ENCODE results near the gene MYMK. TPM values are rescaled to one million over a fixed set of nuclear protein-coding genes. Genes with fewer than 3 reads are reported as not detected.

Gene MYMK
- total RNA-seq, 1 experiment from 2014 or later = not detected

DNA sequence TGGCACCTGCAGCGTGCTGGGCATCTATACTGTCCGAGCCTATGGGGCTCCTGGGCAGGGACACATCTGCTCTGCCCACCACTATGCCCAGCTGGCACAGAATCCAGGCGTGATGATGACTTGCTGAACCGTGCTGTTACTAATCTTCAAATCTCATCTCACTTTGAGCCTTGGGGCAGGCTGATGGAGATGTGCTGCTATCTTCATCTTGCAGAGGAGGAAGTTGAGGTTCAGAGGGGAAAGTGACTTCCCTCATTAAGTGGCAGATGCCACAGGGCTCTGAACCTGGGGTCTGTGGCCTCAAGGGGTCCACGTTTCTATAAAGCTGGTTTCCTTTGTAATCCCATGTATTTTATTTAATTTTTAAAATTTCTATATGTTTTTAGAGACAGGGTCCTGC, 50.5 kb downstream of the MYMK start:
- no peaks in the 10 kb centered on the region for H3K9me3 ChIP-seq
- H3K4me3 ChIP-seq = no peak overlapping the region
- no peaks in the 10 kb centered on the region for H3K27me3 ChIP-seq
- no peak for DNase-seq
- no peaks in the 10 kb centered on the region for H3K36me3 ChIP-seq

DNA sequence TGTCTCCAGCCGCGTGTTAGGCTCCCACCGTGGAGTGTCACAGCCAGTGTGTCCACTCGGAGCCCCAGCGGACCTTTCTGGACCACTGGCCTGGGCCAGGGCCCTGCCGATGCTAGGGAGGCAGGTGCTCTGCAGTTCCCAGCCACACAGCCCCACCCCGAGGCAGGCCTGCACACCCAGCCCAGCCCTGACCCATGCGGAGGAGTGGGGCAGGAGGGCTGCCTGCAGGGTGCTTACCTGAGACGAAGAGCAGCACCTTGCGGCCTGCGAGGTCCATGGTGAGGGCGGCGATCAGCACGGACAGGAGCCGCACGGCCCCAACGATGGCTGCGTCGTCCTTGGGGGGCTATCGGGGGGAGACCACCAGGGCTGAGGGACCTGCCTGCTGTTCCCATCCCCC, 51.0 kb downstream of the MYMK start:
- Histone ChIP-seq H3K9me3 (no peaks in the 10 kb centered on the region), H3K4me3 (no peak overlapping the region), H3K36me3 (no peaks in the 10 kb centered on the region), H3K27me3 (no peaks in the 10 kb centered on the region)
- no peak for DNase-seq

DNA sequence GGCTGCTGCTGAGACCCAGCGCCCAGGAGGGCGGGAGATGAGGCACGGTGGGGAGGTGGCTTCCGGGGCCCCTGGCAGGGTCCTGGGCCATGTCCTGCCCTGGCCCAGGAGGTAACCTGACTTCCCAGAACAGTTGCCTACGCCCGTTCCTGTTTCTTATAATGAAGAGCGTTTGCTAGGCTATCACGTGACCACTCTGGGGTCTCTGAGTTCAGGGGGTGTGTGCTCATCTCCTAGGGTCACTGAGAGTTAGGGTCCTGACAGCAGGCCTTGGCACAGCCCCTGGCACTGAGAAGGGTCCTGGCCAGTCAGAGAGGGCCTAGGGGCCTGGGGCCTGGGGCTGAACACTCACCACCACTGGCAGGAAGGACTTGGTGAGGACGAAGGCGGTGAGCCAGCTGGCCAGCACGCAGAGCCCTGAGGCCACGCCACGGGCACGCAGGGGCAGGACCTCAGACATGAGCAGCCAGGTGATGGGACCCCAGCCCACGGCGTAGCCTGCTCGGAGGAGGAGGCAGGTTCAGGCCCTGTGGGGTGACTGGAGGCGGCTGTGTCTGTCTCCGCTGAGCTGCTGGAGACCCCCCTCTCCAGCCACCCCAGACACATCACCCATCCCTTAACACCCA, 51.9 kb downstream of the MYMK start:
- DNase-seq = no peak
- Histone ChIP-seq H3K4me3 (no peak overlapping the region), H3K9me3 (no peaks in the 10 kb centered on the region), H3K27me3 (no peaks in the 10 kb centered on the region), H3K36me3 (no peaks in the 10 kb centered on the region)

DNA sequence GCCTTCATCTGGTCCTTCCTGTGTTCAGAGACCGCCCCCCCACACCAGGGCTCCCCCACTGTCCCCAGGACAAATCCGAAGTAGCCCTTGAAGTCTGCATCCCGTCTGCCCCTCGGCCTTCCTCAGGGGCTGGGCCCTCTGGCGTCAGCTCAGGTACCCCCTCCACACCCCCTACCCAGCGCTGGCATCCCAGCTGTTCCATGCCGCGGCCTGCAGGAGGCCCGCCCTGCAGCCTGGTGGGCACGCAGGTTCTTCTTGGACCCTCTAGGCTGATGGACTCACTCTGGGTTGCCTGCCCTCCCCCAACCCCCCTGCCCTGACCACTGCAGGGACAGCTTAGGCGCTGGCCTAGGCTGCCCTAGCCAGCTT, 52.5 kb downstream of the MYMK start:
- Histone ChIP-seq H3K9me3 (no peaks in the 10 kb centered on the region), H3K36me3 (no peaks in the 10 kb centered on the region), H3K4me3 (no peak overlapping the region), H3K27me3 (no peaks in the 10 kb centered on the region)
- no peak for DNase-seq

DNA sequence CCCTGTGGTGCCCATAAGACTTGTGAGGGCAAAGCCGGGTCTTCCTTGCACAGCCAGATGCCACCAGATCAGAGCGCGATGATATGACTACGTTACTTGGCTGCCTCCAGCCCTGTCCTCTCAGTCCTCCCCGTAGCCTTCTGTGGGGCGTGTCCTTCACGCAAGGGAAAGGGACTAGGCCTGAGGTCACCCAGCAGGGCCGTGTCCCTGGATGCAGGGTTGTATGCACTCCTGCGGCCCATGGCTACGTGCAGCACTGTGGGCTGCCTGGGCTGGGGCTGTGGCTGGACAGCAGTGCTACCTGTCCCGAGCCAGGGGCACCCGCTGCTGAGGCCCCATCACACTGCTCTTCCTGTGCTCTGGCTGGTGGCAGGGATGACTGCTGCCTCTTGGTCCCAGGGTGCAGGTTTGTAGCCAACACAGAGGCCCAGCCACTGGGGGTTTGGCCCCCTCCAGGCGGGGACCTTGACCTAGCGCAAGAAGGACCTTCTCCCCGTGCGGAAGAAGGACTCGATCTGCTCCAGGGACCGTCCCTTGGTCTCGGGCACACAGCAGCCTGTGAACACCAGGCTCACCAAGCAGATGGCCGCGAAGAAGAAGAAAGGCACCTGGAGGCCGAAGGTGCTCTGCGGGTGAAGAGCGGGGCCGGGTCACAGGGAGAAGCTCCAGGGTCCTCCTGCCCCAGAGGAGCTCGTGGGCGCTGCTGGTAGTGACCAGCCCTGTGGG, 53.0 kb downstream of the MYMK start:
- Histone ChIP-seq H3K36me3 (no peaks in the 10 kb centered on the region), H3K9me3 (no peaks in the 10 kb centered on the region), H3K27me3 (no peaks in the 10 kb centered on the region), H3K4me3 (no peak overlapping the region)
- no peak for DNase-seq

DNA sequence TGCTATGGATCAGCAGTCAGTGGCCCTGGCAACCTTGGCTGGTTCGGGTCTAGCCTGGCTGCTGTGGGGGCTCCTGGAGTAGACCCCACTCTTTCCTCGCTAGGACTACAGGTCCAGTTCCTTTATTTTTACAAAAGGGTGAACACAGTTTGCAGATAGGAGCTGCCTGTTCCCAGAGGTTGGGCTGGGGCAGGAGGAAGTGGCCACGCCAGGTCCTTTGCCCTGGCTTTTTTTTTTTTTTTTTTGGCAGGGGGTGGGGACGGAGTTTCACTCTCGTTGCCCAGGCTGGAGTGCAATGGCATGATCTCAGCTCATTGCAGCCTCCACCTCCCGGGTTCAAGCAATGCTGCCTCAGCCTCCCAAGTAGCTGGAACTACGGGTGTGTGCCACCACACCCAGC, 53.8 kb downstream of the MYMK start:
- Histone ChIP-seq H3K27me3 (no peaks in the 10 kb centered on the region), H3K4me3 (no peak overlapping the region), H3K9me3 (no peaks in the 10 kb centered on the region), H3K36me3 (no peaks in the 10 kb centered on the region)
- no peak for DNase-seq

DNA sequence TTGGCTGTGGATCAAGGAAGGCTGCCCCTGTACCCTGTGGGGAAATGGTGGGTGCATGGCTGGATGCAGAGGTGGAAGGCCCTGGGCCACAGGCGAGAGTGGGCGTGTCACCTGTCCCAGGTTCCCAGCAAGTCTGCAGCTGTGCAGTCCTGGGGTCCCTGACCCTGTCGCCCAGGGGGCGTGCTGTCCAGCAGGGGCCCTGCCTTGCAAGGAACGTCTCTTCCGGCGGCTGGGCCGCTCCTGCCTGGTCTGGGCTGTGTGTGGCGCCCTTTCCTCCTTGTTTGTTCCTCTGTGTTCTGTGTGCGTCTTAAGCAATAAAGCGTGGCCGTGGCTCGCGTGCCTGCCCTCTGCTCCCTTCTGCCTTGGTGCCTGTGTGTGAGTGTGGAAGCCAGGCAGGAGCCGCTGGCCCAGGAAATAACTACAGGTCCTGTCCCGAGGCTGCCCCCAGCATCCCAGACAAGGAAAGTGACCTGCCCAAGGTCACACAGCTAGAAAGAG, 54.3 kb downstream of the MYMK start:
- no peak overlapping the region for H3K4me3 ChIP-seq
- H3K27me3 ChIP-seq = no peaks in the 10 kb centered on the region
- H3K9me3 ChIP-seq = no peaks in the 10 kb centered on the region
- no peaks in the 10 kb centered on the region for H3K36me3 ChIP-seq
- DNase-seq = no peak

DNA sequence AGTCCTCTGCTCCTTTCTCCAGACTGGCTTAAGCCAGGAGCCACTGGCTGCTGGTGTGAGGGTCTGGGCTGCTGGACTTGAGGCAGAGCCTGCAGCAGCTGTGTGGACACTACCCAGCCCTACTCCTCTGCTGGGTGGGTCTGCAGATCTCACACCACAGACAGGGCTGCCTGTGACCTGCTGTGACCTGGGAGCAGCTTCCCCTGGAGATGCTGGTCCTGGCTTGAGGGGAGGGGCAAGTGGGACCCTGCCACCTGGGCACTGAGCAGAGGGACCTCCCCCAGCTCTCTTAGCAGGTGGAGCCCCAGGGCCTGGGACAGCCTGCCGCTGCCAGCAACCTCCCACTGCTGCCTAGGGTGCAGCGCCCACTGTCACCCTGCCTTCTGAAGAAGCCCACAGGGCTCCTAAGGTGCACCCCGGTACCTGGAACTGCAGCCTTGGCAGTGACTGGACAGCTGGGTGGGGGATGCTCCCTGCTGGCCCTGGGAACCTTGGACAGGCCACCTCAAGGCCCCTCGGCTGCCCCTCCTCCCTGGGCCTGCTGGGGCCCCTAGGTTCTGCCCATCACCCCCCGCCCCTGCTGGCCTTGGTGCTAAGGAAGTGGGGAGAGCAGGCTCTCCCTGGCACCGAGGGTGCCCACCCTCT, 55.9 kb downstream of the MYMK start:
- no peak for DNase-seq
- H3K4me3 ChIP-seq = no peak overlapping the region
- H3K36me3 ChIP-seq = no peaks in the 10 kb centered on the region
- no peaks in the 10 kb centered on the region for H3K9me3 ChIP-seq
- H3K27me3 ChIP-seq = no peaks in the 10 kb centered on the region

DNA sequence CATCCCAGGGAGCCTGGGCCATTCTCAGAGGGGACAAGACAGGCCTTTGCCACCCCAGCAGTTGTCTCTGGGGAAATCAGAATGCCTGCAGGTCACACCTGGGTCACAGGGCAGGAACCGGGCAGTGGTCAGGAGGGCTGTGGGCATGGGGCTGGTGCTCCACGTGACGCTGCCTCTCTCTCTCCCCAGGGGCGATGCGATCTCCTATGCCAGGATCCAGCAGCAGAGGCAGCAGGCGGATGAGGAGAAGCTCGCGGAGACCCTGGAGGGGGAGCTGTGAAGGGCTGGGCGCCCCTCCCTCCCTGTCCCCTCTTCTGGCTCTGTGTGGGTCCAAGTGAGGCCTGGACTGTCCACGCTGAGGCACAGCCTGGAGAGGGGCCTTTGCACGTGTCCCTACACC, 56.4 kb downstream of the MYMK start:
- no peak overlapping the region for H3K4me3 ChIP-seq
- H3K27me3 ChIP-seq = no peaks in the 10 kb centered on the region
- H3K9me3 ChIP-seq = no peaks in the 10 kb centered on the region
- H3K36me3 ChIP-seq = no peaks in the 10 kb centered on the region
- DNase-seq = no peak

DNA sequence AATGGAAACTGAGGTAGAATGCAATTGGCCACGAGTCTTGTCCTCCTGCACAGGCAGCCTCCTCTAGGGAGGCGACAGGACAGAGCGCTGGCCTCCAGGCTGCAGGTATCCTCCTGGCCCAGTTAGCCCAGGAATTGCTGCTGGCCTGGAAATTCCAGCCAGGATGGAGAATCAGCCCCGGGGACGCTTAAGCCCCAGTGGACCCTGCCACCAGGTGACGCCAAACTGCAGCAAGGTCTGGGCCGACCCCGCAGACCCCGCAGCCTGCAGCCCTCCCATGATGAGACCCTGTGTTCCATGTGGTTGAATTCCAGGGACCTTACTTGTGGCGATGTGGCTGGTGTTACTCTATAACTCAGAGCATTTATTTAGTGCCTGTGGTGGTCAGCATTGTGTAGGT, 57.7 kb downstream of the MYMK start:
- Histone ChIP-seq H3K4me3 (no peak overlapping the region), H3K9me3 (no peaks in the 10 kb centered on the region)
- DNase-seq = no peak

DNA sequence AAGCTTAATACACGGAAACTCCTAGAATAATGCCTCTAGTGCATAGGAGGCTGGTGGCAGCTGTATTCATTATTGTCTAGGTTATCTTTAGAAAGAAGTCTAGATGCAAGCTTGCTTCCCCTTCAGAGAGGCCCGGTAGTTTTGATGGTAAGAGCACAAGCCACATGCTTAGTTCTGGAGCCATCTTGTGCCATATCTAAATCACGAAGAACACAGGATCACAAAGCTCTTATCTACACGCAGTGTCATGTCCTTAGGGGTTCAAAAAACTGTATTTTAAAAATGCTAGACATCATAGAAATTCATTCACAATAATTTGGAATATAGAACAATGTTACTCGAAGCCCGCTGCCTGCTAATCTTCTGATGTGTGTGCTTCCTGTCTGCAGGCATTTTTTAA, 58.8 kb downstream of the MYMK start:
- H3K36me3 ChIP-seq = no peaks in the 10 kb centered on the region
- H3K27me3 ChIP-seq = no peaks in the 10 kb centered on the region
- no peak overlapping the region for H3K4me3 ChIP-seq
- H3K9me3 ChIP-seq = no peaks in the 10 kb centered on the region
- no peak for DNase-seq

More for the DNA sequence above, 57.7 kb downstream of the MYMK start:
- Histone ChIP-seq H3K27me3 (no peaks in the 10 kb centered on the region), H3K36me3 (no peaks in the 10 kb centered on the region)

DNA sequence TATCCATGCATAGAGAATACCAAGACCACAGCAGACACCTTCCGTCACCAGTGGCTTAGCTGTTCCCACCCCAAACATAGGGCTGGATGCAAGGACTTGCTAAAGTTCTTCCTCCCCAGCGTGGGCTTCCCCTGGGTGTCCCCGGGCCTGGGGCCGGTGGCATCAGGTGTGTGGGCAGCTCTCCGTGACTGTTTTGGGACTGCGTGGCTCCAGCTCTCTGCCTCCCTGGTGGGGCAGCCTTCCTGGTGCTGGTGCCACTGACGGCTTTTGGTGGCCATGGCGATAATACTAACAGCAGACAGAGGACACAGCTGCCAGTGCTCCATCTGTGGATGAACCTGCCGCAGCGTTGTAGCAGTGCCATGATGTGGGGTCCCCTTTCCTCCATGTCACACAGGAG, 60.1 kb downstream of the MYMK start:
- Histone ChIP-seq H3K9me3 (no peaks in the 10 kb centered on the region), H3K4me3 (no peak overlapping the region), H3K27me3 (no peaks in the 10 kb centered on the region), H3K36me3 (no peaks in the 10 kb centered on the region)
- no peak for DNase-seq

Other genes with a start within 250 kb of the MYMK start
- gene ABO, start 249.8 kb downstream of the MYMK start, total RNA-seq (2014; rRNA removed; shearing (Covaris generic); ENCODE audit: low replicate concordance) = not detected in 2 replicates
- gene SURF6, start 188.8 kb downstream of the MYMK start, total RNA-seq (2014; rRNA removed; shearing (Covaris generic); ENCODE audit: low replicate concordance) = 25.1 and 28.9 TPM in 2 replicates
- 34.7 and 35.4 TPM in 2 replicates for gene MED22, start 176.8 kb downstream of the MYMK start, total RNA-seq (2014; rRNA removed; shearing (Covaris generic); ENCODE audit: low replicate concordance)
- 2,766 and 2,991 TPM in 2 replicates for gene RPL7A, start 176.7 kb downstream of the MYMK start, total RNA-seq (2014; rRNA removed; shearing (Covaris generic); ENCODE audit: low replicate concordance)
- gene SURF1, start 168.5 kb downstream of the MYMK start, total RNA-seq (2014; rRNA removed; shearing (Covaris generic); ENCODE audit: low replicate concordance) = 37.4 and 48.4 TPM in 2 replicates
- 28.5 and 47.2 TPM in 2 replicates for gene SURF2, start 168.4 kb downstream of the MYMK start, total RNA-seq (2014; rRNA removed; shearing (Covaris generic); ENCODE audit: low replicate concordance)
- gene SURF4, start 148.9 kb downstream of the MYMK start, total RNA-seq (2014; rRNA removed; shearing (Covaris generic); ENCODE audit: low replicate concordance) = 301 and 417 TPM in 2 replicates
- gene STKLD1, start 148.6 kb downstream of the MYMK start, total RNA-seq (2014; rRNA removed; shearing (Covaris generic); ENCODE audit: low replicate concordance) = not detected in 2 replicates
- 32.8 and 36.0 TPM in 2 replicates for gene REXO4, start 106.9 kb downstream of the MYMK start, total RNA-seq (2014; rRNA removed; shearing (Covaris generic); ENCODE audit: low replicate concordance)
- 1.1 and 2.0 TPM in 2 replicates for gene ADAMTS13, start 102.6 kb downstream of the MYMK start, total RNA-seq (2014; rRNA removed; shearing (Covaris generic); ENCODE audit: low replicate concordance)
- gene CACFD1, start 65.0 kb downstream of the MYMK start, total RNA-seq (2014; rRNA removed; shearing (Covaris generic); ENCODE audit: low replicate concordance) = 3.9 and 5.6 TPM in 2 replicates
- 3.5 and 7.6 TPM in 2 replicates for gene SLC2A6, start 45.9 kb downstream of the MYMK start, total RNA-seq (2014; rRNA removed; shearing (Covaris generic); ENCODE audit: low replicate concordance)
- 0.10 and 0.72 TPM in 2 replicates for gene ADAMTSL2, start 9.7 kb upstream of the MYMK start, total RNA-seq (2014; rRNA removed; shearing (Covaris generic); ENCODE audit: low replicate concordance)
- not detected in 2 replicates for gene FAM163B, start 84.4 kb upstream of the MYMK start, total RNA-seq (2014; rRNA removed; shearing (Covaris generic); ENCODE audit: low replicate concordance)
- not detected in 2 replicates for gene DBH, start 111.4 kb upstream of the MYMK start, total RNA-seq (2014; rRNA removed; shearing (Covaris generic); ENCODE audit: low replicate concordance)
- 0.66 TPM in 1 of 2 replicates, not detected in the other for gene SARDH, start 213.4 kb upstream of the MYMK start, total RNA-seq (2014; rRNA removed; shearing (Covaris generic); ENCODE audit: low replicate concordance)